ENCODE measurements around the gene KRT3.
"Not testable (repeated sequence)": the region's sequence is repeated elsewhere in the genome, so short reads cannot be mapped to it uniquely, and the experiment has no call there.

KRT3 gene

GRCh38 chr12:52763036-52763659 lies 32.8 kb downstream of the KRT3 start:
- Histone ChIP-seq H3K27ac (ENCODE audit: low read depth, low read length) (no peak overlapping the region), H3K4me1 (ENCODE audit: control insufficient read depth, insufficient read depth, low read length) (no peaks in the 10 kb centered on the region), H3K9ac (ENCODE audit: low read length) (no peak overlapping the region), H3K27me3 (ENCODE audit: control insufficient read depth, insufficient read depth, low read length) (no peaks in the 10 kb centered on the region), H3K4me3 (ENCODE audit: low read length) (no peak overlapping the region), H3K36me3 (ENCODE audit: control insufficient read depth, insufficient read depth, low read length) (no peaks in the 10 kb centered on the region)

- H3K36me3 ChIP-seq (ENCODE audit: control insufficient read depth, insufficient read depth, low read length) = no peaks in the 10 kb centered on the region
- H3K4me1 ChIP-seq (ENCODE audit: control insufficient read depth, insufficient read depth, low read length) = no peaks in the 10 kb centered on the region
- no peak overlapping the region for H3K9ac ChIP-seq (ENCODE audit: low read length)
- no peak overlapping the region for H3K27ac ChIP-seq (ENCODE audit: low read depth, low read length)
- H3K27me3 ChIP-seq (ENCODE audit: control insufficient read depth, insufficient read depth, low read length) = no peaks in the 10 kb centered on the region
- no peak overlapping the region for H3K4me3 ChIP-seq (ENCODE audit: low read length)
Observed at GRCh38 chr12:52761802-52762201, 34.1 kb downstream of the KRT3 start.

- not testable (repeated sequence) for H3K36me3 ChIP-seq (ENCODE audit: control insufficient read depth, insufficient read depth, low read length); H3K9ac ChIP-seq (ENCODE audit: low read length); H3K4me3 ChIP-seq (ENCODE audit: low read length); H3K27me3 ChIP-seq (ENCODE audit: control insufficient read depth, insufficient read depth, low read length); H3K27ac ChIP-seq (ENCODE audit: low read depth, low read length); H3K4me1 ChIP-seq (ENCODE audit: control insufficient read depth, insufficient read depth, low read length)
Observed at GRCh38 chr12:52761218-52761617, 34.7 kb downstream of the KRT3 start.

- no peaks in the 10 kb centered on the region for H3K4me1 ChIP-seq (ENCODE audit: control insufficient read depth, insufficient read depth, low read length)
- no peaks in the 10 kb centered on the region for H3K36me3 ChIP-seq (ENCODE audit: control insufficient read depth, insufficient read depth, low read length)
- no peak overlapping the region for H3K27ac ChIP-seq (ENCODE audit: low read depth, low read length)
- no peak overlapping the region for H3K9ac ChIP-seq (ENCODE audit: low read length)
- H3K4me3 ChIP-seq (ENCODE audit: low read length) = no peak overlapping the region
- no peaks in the 10 kb centered on the region for H3K27me3 ChIP-seq (ENCODE audit: control insufficient read depth, insufficient read depth, low read length)
Observed at GRCh38 chr12:52760623-52761022, 35.3 kb downstream of the KRT3 start.

DNA sequence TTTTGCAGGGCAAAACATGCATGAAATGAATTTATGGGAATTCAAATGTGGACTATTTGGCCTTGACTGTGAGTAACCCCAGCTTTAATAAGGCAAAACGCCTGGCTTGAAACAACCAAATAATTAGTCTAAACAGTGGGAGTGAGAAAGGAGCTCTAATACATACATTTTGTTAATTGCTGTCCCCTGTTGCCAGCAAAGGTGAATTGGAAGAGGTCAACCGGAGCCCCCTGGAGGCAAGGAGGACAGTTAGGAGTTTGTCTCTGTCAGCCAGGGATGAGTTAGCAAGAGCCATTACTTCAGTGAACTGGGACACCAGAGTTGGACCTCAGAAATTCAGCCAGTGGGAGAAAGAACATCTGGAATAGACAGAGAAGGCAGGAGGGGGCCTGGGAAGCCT lies 36.2 kb downstream of the KRT3 start:
- Histone ChIP-seq H3K27me3 (ENCODE audit: control insufficient read depth, insufficient read depth, low read length) (no peaks in the 10 kb centered on the region), H3K4me1 (ENCODE audit: control insufficient read depth, insufficient read depth, low read length) (no peaks in the 10 kb centered on the region), H3K4me3 (ENCODE audit: low read length) (no peak overlapping the region), H3K36me3 (ENCODE audit: control insufficient read depth, insufficient read depth, low read length) (no peaks in the 10 kb centered on the region), H3K27ac (ENCODE audit: low read depth, low read length) (no peak overlapping the region), H3K9ac (ENCODE audit: low read length) (no peak overlapping the region)

DNA sequence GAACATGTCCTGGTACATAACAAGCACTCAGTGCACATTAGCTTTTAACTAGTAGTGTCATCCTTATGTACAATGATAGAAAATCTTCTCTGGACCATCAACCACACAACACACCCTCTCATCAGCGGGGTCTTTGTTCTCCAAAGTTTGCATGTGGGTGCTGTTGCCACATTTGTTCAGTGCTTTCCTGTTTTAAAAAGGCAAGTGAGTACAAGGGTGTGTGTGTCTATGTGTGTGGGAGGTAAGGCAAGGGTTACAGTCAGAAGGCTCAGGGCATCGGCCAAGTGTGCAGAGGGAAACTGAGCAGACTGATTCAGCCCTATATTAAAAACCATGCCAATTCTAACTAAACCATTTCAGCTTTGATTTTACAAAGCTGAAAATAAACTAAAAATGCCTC lies 36.7 kb downstream of the KRT3 start:
- Histone ChIP-seq H3K4me3 (ENCODE audit: low read length) (no peak overlapping the region), H3K36me3 (ENCODE audit: control insufficient read depth, insufficient read depth, low read length) (no peaks in the 10 kb centered on the region), H3K9ac (ENCODE audit: low read length) (no peak overlapping the region), H3K4me1 (ENCODE audit: control insufficient read depth, insufficient read depth, low read length) (no peaks in the 10 kb centered on the region), H3K27ac (ENCODE audit: low read depth, low read length) (no peak overlapping the region), H3K27me3 (ENCODE audit: control insufficient read depth, insufficient read depth, low read length) (no peaks in the 10 kb centered on the region)

GRCh38 chr12:52757449-52758176 lies 38.3 kb downstream of the KRT3 start:
- H3K9ac ChIP-seq (ENCODE audit: low read length) = no peak overlapping the region
- no peaks in the 10 kb centered on the region for H3K36me3 ChIP-seq (ENCODE audit: control insufficient read depth, insufficient read depth, low read length)
- no peaks in the 10 kb centered on the region for H3K4me1 ChIP-seq (ENCODE audit: control insufficient read depth, insufficient read depth, low read length)
- peaks cover 2% of the 10 kb centered on the region for H3K27me3 ChIP-seq (ENCODE audit: control insufficient read depth, insufficient read depth, low read length)
- no peak overlapping the region for H3K27ac ChIP-seq (ENCODE audit: low read depth, low read length)
- no peak overlapping the region for H3K4me3 ChIP-seq (ENCODE audit: low read length)

- Histone ChIP-seq H3K4me3 (ENCODE audit: low read length) (no peak overlapping the region), H3K36me3 (ENCODE audit: control insufficient read depth, insufficient read depth, low read length) (no peaks in the 10 kb centered on the region), H3K9ac (ENCODE audit: low read length) (no peak overlapping the region), H3K27me3 (ENCODE audit: control insufficient read depth, insufficient read depth, low read length) (peaks cover 2% of the 10 kb centered on the region), H3K4me1 (ENCODE audit: control insufficient read depth, insufficient read depth, low read length) (no peaks in the 10 kb centered on the region), H3K27ac (ENCODE audit: low read depth, low read length) (no peak overlapping the region)
Observed at GRCh38 chr12:52756281-52756960, 39.5 kb downstream of the KRT3 start.

DNA sequence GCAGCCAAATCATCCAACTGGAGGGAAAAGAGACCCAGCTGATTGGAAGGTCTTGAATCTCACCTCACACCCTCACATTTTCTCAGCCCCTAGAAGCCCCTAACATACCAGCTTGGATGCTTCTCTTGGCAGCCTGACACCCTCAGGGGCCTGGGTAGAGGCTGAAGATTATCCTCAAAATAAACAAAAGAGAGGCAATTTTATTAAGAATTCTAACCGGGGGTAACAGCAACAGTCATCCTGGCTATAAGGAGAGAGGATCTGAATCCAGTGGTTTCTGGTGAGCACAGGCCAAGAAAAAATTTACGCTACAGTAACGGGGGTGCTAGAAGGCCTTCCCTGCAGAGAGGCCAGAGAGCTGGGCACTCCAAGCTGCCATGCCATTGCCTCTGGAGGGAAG lies 40.4 kb downstream of the KRT3 start:
- no peak overlapping the region for H3K4me3 ChIP-seq (ENCODE audit: low read length)

GRCh38 chr12:52754135-52754534 lies 41.8 kb downstream of the KRT3 start:
- no peaks in the 10 kb centered on the region for H3K36me3 ChIP-seq (ENCODE audit: control insufficient read depth, insufficient read depth, low read length)
- no peaks in the 10 kb centered on the region for H3K4me1 ChIP-seq (ENCODE audit: control insufficient read depth, insufficient read depth, low read length)
- no peak overlapping the region for H3K9ac ChIP-seq (ENCODE audit: low read length)
- H3K27me3 ChIP-seq (ENCODE audit: control insufficient read depth, insufficient read depth, low read length) = peaks cover 2% of the 10 kb centered on the region
- no peak overlapping the region for H3K4me3 ChIP-seq (ENCODE audit: low read length)
- H3K27ac ChIP-seq (ENCODE audit: low read depth, low read length) = no peak overlapping the region

More for the DNA sequence above, 40.4 kb downstream of the KRT3 start:
- Histone ChIP-seq H3K27ac (ENCODE audit: low read depth, low read length) (no peak overlapping the region), H3K4me1 (ENCODE audit: control insufficient read depth, insufficient read depth, low read length) (no peaks in the 10 kb centered on the region), H3K9ac (ENCODE audit: low read length) (no peak overlapping the region), H3K36me3 (ENCODE audit: control insufficient read depth, insufficient read depth, low read length) (no peaks in the 10 kb centered on the region), H3K27me3 (ENCODE audit: control insufficient read depth, insufficient read depth, low read length) (peaks cover 2% of the 10 kb centered on the region)

DNA sequence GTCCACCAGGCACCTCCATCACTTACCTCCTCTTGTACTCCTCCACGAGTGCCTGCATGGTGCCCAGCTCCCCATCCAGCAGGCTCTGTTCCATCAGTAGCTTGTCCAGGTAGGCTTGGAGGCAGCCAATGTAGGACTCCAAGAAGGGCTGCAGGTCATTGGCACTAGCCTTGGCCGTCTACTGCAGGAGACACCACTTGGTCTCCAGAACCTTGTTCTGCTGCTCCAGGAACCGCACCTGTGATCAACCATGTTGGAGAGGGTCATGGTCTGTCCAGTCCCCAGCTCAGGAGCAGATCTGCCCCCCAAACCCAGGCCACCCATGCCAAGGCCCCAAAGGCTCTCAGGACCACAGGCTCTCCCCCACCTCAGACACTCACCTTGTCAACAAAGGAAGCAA lies 42.6 kb downstream of the KRT3 start:
- Histone ChIP-seq H3K9ac (ENCODE audit: low read length) (no peak overlapping the region), H3K4me3 (ENCODE audit: low read length) (no peak overlapping the region), H3K27ac (ENCODE audit: low read depth, low read length) (no peak overlapping the region), H3K4me1 (ENCODE audit: control insufficient read depth, insufficient read depth, low read length) (no peaks in the 10 kb centered on the region), H3K36me3 (ENCODE audit: control insufficient read depth, insufficient read depth, low read length) (no peaks in the 10 kb centered on the region), H3K27me3 (ENCODE audit: control insufficient read depth, insufficient read depth, low read length) (peaks cover 2% of the 10 kb centered on the region)

DNA sequence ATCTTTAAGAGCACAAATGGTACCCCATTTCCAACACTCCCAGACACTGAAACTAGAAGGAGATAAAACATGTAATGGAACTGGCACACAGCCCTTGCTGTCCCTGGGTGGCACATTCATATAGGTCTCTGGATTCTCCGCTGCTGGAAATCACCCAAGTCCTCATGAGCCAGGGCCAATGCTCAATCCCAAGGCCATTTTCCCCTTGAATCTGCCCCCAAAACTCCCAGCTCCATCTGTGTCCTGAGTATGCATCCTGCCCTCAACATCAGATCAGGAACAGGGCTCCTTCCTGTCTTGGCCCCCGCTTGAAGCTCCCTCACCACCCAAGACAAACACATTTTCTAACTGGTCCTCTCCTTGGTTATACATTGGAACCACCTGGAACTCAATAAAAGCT lies 43.4 kb downstream of the KRT3 start:
- H3K36me3 ChIP-seq (ENCODE audit: control insufficient read depth, insufficient read depth, low read length) = no peaks in the 10 kb centered on the region
- H3K9ac ChIP-seq (ENCODE audit: low read length) = no peak overlapping the region
- no peaks in the 10 kb centered on the region for H3K4me1 ChIP-seq (ENCODE audit: control insufficient read depth, insufficient read depth, low read length)
- H3K4me3 ChIP-seq (ENCODE audit: low read length) = no peak overlapping the region
- H3K27ac ChIP-seq (ENCODE audit: low read depth, low read length) = no peak overlapping the region
- peaks cover 2% of the 10 kb centered on the region for H3K27me3 ChIP-seq (ENCODE audit: control insufficient read depth, insufficient read depth, low read length)

All from rectal smooth muscle tissue (tissue), 1 donor.